Skeletal muscle cell (primary cell): ENCODE measurements around the gene OR10A7.
A peak's percentile ranks its signal among the peaks of the same experiment; 100 is the strongest.
"Not testable (repeated sequence)": the region's sequence is repeated elsewhere in the genome, so short reads cannot be mapped to it uniquely, and the experiment has no call there.

Experiments used
- DNase-seq: peaks from one replicate; pipeline ENCODE4 v3.0.0-alpha.2; 2010; ENCODE audit warnings: low read depth
- H3K4me3 ChIP-seq: 2 replicates; pipeline ENCODE4 v1.5.1; 2011; ENCODE audit warnings: low read depth, mild to moderate bottlenecking, control low read depth, low read length, moderate library complexity

The OR10A7 gene, protein sequence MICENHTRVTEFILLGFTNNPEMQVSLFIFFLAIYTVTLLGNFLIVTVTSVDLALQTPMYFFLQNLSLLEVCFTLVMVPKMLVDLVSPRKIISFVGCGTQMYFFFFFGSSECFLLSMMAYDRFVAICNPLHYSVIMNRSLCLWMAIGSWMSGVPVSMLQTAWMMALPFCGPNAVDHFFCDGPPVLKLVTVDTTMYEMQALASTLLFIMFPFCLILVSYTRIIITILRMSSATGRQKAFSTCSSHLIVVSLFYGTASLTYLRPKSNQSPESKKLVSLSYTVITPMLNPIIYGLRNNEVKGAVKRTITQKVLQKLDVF

DNA sequence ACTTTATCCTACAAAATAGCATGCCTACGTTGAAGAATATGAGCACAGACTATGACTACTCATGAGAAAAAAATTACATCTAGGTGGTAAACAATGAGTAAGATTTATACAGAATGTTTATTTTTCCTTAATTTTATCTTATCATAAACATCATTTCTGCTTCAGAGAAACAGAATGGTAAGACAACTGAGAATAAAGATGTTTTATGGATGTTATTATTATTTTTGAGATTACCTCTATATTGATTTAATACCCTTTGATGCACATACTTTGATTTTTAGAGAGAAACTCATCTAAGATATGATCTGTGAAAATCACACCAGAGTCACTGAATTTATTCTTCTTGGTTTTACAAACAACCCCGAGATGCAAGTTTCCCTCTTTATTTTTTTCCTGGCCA lies at the start of gene OR10A7:
OR10A7 (plus strand) TSS at position 301 of the 400 bp plus-strand sequence; CDS start at position 301, 0 bp downstream.
- no peak for DNase-seq
- H3K4me3 ChIP-seq: no peak within 1 kb of the TSS

DNA sequence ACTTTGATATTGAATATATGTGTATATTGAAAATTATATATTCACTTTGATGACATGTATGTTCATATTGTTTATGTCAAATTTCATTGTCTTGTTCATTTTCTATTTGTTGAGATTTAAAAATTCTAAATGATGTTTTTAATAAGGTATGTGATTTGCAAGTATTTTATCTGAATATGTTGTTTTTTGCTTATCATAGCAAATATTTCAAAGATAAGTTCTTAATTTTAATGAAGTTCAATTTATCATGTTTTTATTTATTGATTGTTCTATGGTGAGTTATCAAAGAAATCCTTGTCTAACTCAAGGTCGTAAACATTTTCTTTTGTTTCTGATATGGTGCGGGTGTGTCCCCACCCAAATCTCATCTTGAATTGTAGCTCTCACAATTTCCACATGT lies 49.4 kb upstream of the OR10A7 start:
- DNase-seq: no peak
- H3K4me3 ChIP-seq: no peak overlapping the region

DNA sequence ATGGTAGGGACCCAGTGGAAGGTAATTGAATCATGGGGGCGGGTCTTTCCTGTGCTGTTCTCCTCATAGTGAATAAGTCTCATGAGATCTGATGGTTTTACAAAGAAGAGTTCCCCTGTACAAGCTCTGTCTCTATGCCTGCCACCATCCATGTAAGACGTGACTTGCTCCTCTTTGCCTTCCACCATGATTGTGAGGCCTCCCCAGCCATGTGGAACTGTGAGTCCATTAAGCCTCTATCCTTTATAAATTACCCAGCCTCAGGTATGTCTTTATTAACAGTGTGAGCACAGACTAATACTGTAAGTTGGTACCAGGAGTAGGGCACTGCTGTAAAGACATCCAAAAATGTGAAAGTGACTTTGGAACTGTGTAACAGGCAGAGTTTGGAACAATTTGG lies 49.0 kb upstream of the OR10A7 start:
- H3K4me3 ChIP-seq, DNase-seq: not testable (repeated sequence)

GRCh38 chr12:55172686-55173085 lies 48.1 kb upstream of the OR10A7 start:
- no peak overlapping the region for H3K4me3 ChIP-seq
- DNase-seq: no peak

- DNase-seq: no peak
Measured at GRCh38 chr12:55173456-55173855, 47.4 kb upstream of the OR10A7 start.

DNA sequence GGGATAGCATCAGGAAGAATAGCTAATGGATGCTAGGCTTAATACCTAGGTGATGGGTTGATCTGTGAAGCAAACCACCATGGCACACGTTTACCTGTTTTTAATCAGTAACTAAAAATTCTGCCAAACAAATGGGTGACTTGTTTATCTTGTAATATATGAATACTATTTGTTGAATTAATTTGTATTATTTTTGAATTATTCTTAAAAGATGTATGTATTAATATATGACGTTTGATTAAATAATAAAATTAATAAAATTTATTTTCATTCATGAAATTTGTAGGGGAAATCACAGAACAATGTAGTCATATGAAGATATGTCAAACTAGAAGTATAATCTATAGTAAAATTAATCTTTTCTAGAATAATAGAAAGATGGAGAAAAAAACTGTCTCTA lies 32.3 kb upstream of the OR10A7 start:
- DNase-seq: no peak
- H3K4me3 ChIP-seq: no peak overlapping the region

More at GRCh38 chr12:55173456-55173855, 47.4 kb upstream of the OR10A7 start:
- H3K4me3 ChIP-seq: no peak overlapping the region

- H3K4me3 ChIP-seq: no peak overlapping the region
- DNase-seq: peak; percentile 28
Measured at GRCh38 chr12:55188974-55189556, 31.8 kb upstream of the OR10A7 start.

- DNase-seq: no peak
- H3K4me3 ChIP-seq: no peak overlapping the region
Measured at GRCh38 chr12:55194382-55194781, 26.4 kb upstream of the OR10A7 start.

DNA sequence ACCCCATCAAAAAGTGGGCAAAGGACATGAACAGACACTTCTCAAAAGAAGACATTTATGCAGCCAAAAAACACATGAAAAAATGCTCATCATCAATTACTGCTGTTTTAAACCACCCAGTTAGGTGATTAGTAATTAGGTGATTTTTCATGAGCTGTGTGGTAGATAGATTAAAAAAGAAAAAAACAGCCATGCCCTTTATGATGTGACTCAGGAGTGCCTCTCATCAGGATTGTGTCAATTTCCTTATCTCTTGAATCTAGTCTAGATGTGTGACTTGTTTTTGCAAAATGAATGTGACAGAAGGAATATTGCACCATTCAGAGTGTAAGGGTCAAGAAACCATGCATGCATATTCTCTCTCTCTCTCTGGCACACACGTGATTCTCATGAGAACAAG lies 5.7 kb downstream of the OR10A7 start:
- no peak for DNase-seq
- no peak overlapping the region for H3K4me3 ChIP-seq

DNA sequence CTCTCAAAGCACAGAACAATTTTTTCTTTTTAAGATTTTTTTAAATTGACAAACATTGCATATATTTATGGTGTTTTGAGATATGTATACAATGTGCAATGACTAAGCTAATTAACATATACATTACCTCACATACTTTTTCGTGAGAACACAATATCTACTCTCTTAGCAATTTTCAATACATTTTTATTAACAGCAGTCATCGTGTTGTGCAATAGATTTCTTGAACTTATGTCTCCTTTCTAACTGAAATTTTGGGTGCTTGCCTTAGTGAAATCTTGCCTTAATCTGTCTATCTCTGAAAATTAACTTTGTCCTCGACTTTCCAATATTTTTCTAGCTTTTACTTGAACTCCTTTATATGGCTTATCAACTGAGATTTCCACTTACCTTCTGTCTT lies 6.8 kb downstream of the OR10A7 start:
- H3K4me3 ChIP-seq: no peak overlapping the region

GRCh38 chr12:55244309-55244708 lies 23.5 kb downstream of the OR10A7 start, which contains the start of gene OR6C74:
Gene OR6C74 (plus strand): TSS chr12:55244609. CDS start chr12:55247288, 2,679 bp downstream.
- no peak within 1 kb of the TSS for H3K4me3 ChIP-seq
- DNase-seq: no peak

More for the DNA sequence above, 6.8 kb downstream of the OR10A7 start:
- DNase-seq: no peak

- DNase-seq: no peak
Measured at GRCh38 chr12:55246159-55246558, 25.3 kb downstream of the OR10A7 start.

GRCh38 chr12:55250944-55251343 lies 30.1 kb downstream of the OR10A7 start:
- no peak for DNase-seq
- no peak overlapping the region for H3K4me3 ChIP-seq

More at GRCh38 chr12:55246159-55246558, 25.3 kb downstream of the OR10A7 start:
- H3K4me3 ChIP-seq: no peak overlapping the region

DNA sequence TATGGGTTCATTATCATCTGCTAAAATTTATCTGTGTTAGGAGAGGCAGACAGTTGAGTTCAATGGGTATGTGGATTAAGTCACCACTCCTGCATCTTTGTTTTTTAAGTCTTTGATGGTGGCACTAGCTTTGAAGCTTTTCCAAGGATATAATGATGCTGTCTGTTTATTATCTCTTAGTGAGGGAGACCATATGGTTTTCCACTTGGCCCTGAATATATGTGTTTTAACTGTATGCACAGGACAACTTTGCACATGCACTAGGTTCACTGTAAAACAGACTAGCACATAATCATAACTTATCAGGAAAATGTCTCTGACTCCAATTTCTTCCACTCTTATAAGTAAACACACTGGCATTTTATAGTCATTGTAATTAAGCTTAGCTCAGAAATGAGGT lies 32.5 kb downstream of the OR10A7 start:
- DNase-seq: no peak
- H3K4me3 ChIP-seq: no peak overlapping the region

- DNase-seq: no peak
- H3K4me3 ChIP-seq: no peak overlapping the region
Measured at GRCh38 chr12:55256831-55257230, 36.0 kb downstream of the OR10A7 start.

- no peak overlapping the region for H3K4me3 ChIP-seq
- DNase-seq: no peak
Measured at GRCh38 chr12:55258303-55258702, 37.5 kb downstream of the OR10A7 start.
